ENCODE measurements around the gene MAPK8.

MAPK8 gene

DNA sequence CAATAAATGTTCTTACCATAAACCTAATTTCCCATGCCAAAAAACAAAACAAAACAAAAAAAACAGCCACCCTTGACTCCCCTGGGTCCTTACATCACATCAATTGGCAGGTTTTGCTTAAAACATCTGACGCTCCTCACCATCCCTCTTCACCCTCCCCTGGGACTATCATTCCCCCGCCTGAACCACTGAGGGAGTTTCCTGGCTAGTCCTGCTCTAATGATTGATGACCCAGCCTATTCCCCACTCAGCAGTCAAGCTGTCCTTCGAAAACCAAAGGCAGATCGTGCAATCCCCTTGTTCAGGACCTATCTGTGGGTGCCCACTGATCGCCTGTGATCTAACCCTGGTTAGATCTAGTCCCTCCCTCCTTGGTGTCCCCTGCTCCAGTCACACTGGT is 20.8 kb upstream of the MAPK8 start:
- Histone ChIP-seq H3K9ac (ENCODE audit: low read depth, low read length) (no peak overlapping the region), H3K36me3 (ENCODE audit: insufficient read depth, low read length) (no peaks in the 10 kb centered on the region), H3K4me1 (ENCODE audit: insufficient read depth, low read length) (no peaks in the 10 kb centered on the region), H3K9me3 (ENCODE audit: control insufficient read depth, insufficient read depth, low read length) (peaks cover 6% of the 10 kb centered on the region; the same call in 1 of the 2 replicates)

- Histone ChIP-seq H3K9me3 (ENCODE audit: control insufficient read depth, insufficient read depth, low read length) (peaks cover 6% of the 10 kb centered on the region; the same call in 1 of the 2 replicates), H3K9ac (ENCODE audit: low read depth, low read length) (no peak overlapping the region), H3K4me1 (ENCODE audit: insufficient read depth, low read length) (no peaks in the 10 kb centered on the region), H3K36me3 (ENCODE audit: insufficient read depth, low read length) (no peaks in the 10 kb centered on the region)
These were observed 20.1 kb upstream of the MAPK8 start for GRCh38 chr10:48286356-48286755.

GRCh38 chr10:48287417-48288391 is 18.8 kb upstream of the MAPK8 start:
- Histone ChIP-seq H3K4me1 (ENCODE audit: insufficient read depth, low read length) (no peaks in the 10 kb centered on the region), H3K9me3 (ENCODE audit: control insufficient read depth, insufficient read depth, low read length) (peaks cover 2% of the 10 kb centered on the region; the same call in 1 of the 2 replicates), H3K36me3 (ENCODE audit: insufficient read depth, low read length) (no peaks in the 10 kb centered on the region), H3K9ac (ENCODE audit: low read depth, low read length) (no peak overlapping the region)

DNA sequence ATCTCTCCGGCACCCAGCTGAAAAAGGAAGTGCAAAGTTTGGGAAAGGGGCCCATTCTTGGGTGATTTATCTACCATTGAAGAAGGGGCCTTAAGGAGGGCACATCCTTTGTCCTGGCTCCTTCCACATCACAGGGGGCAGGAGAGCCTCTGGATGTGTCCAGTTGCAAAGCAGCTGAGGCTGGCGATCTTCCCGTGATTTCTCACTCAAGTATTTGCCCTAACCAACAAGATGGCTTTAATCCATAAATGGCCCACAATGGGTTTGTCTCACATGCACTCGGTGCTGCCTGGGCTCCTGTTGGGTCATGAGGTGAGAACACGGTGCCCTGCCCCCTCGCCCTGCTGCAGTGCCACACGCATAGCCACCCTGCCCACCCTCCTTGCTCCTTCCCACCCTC is 17.8 kb upstream of the MAPK8 start:
- Histone ChIP-seq H3K9me3 (ENCODE audit: control insufficient read depth, insufficient read depth, low read length) (peaks cover 2% of the 10 kb centered on the region; the same call in 1 of the 2 replicates), H3K36me3 (ENCODE audit: insufficient read depth, low read length) (no peaks in the 10 kb centered on the region), H3K4me1 (ENCODE audit: insufficient read depth, low read length) (no peaks in the 10 kb centered on the region), H3K9ac (ENCODE audit: low read depth, low read length) (no peak overlapping the region)

- Histone ChIP-seq H3K4me1 (ENCODE audit: insufficient read depth, low read length) (no peaks in the 10 kb centered on the region), H3K36me3 (ENCODE audit: insufficient read depth, low read length) (no peaks in the 10 kb centered on the region), H3K9ac (ENCODE audit: low read depth, low read length) (no peak overlapping the region), H3K9me3 (ENCODE audit: control insufficient read depth, insufficient read depth, low read length) (no peaks in the 10 kb centered on the region)
These were observed 16.8 kb upstream of the MAPK8 start for GRCh38 chr10:48289501-48290238.

DNA sequence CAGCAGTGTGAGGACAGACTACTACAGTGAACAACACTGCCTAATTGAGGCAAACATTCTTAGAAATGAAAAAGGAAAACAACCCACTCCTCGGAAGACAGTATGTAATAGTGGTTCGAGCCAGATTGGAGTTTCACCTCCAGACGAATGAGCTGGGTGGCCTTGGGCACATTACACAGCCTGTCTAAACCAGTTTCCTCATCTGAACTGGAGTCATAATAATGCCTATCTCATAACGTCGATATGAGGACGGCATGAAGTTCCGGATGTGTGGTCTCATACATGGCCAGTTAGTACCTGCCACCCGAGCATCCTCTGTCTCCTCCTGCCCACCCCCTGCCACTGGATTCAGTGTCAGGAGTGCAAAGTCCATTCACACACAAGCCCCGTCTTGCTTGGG is 16.2 kb upstream of the MAPK8 start:
- H3K36me3 ChIP-seq (ENCODE audit: insufficient read depth, low read length), result no peaks in the 10 kb centered on the region
- H3K4me1 ChIP-seq (ENCODE audit: insufficient read depth, low read length), result no peaks in the 10 kb centered on the region
- no peak overlapping the region for H3K9ac ChIP-seq (ENCODE audit: low read depth, low read length)
- no peaks in the 10 kb centered on the region for H3K9me3 ChIP-seq (ENCODE audit: control insufficient read depth, insufficient read depth, low read length)

GRCh38 chr10:48291190-48291589 is 15.3 kb upstream of the MAPK8 start:
- H3K9ac ChIP-seq (ENCODE audit: low read depth, low read length), result no peak overlapping the region
- no peaks in the 10 kb centered on the region for H3K9me3 ChIP-seq (ENCODE audit: control insufficient read depth, insufficient read depth, low read length)
- H3K4me1 ChIP-seq (ENCODE audit: insufficient read depth, low read length), result no peaks in the 10 kb centered on the region
- H3K36me3 ChIP-seq (ENCODE audit: insufficient read depth, low read length), result no peaks in the 10 kb centered on the region

DNA sequence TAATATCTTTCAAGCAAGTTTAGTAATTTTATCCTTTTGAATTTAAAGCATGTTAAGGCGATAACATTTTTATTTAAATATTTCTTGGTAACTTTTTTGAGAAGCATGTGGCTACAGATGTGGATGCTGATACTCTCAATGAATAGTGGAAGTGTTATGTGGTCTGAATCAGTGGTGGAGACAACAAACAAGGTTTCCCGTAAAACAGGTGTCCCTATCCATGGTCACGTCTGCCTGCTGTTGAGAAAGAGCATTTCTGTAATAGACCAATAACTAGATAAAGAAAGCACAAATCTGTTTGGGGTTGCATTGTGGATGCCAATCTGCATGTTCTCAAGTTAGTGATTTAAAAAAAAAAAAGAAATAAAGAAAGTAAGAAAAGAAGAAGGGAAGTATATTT is 13.9 kb upstream of the MAPK8 start:
- Histone ChIP-seq H3K4me1 (ENCODE audit: insufficient read depth, low read length) (no peaks in the 10 kb centered on the region), H3K9ac (ENCODE audit: low read depth, low read length) (no peak overlapping the region)

GRCh38 chr10:48294431-48294830 is 12.0 kb upstream of the MAPK8 start:
- H3K9me3 ChIP-seq (ENCODE audit: control insufficient read depth, insufficient read depth, low read length), result no peaks in the 10 kb centered on the region
- H3K36me3 ChIP-seq (ENCODE audit: insufficient read depth, low read length), result no peaks in the 10 kb centered on the region
- no peaks in the 10 kb centered on the region for H3K4me1 ChIP-seq (ENCODE audit: insufficient read depth, low read length)
- H3K9ac ChIP-seq (ENCODE audit: low read depth, low read length), result no peak overlapping the region

More for the DNA sequence above, 13.9 kb upstream of the MAPK8 start:
- Histone ChIP-seq H3K36me3 (ENCODE audit: insufficient read depth, low read length) (no peaks in the 10 kb centered on the region), H3K9me3 (ENCODE audit: control insufficient read depth, insufficient read depth, low read length) (no peaks in the 10 kb centered on the region)

GRCh38 chr10:48296576-48297098 is 9.8 kb upstream of the MAPK8 start:
- Histone ChIP-seq H3K4me1 (ENCODE audit: insufficient read depth, low read length) (no peaks in the 10 kb centered on the region), H3K36me3 (ENCODE audit: insufficient read depth, low read length) (no peaks in the 10 kb centered on the region), H3K9me3 (ENCODE audit: control insufficient read depth, insufficient read depth, low read length) (no peaks in the 10 kb centered on the region), H3K9ac (ENCODE audit: low read depth, low read length) (no peak overlapping the region)

DNA sequence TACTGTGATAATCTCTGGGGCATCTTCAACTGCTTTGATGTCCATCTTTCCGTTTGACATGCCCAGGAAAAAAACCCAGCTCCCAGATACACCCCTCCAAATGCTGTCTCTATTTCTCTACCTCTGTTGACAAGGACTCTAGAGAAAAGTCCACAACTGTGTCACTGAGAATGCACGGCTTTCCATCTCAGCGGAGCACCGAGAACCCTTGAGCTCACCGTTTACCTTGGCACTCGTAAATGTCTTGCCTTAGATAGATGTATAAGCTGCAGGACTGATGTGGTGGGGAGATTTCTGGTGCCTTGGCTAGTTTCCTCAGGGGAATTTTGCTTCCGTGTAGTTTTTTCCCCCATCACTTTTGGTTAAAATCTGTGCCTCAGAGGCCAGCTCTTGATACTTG is 7.4 kb upstream of the MAPK8 start:
- no peaks in the 10 kb centered on the region for H3K4me1 ChIP-seq (ENCODE audit: insufficient read depth, low read length)
- no peaks in the 10 kb centered on the region for H3K9me3 ChIP-seq (ENCODE audit: control insufficient read depth, insufficient read depth, low read length)
- no peaks in the 10 kb centered on the region for H3K36me3 ChIP-seq (ENCODE audit: insufficient read depth, low read length)
- H3K9ac ChIP-seq (ENCODE audit: low read depth, low read length), result no peak overlapping the region

DNA sequence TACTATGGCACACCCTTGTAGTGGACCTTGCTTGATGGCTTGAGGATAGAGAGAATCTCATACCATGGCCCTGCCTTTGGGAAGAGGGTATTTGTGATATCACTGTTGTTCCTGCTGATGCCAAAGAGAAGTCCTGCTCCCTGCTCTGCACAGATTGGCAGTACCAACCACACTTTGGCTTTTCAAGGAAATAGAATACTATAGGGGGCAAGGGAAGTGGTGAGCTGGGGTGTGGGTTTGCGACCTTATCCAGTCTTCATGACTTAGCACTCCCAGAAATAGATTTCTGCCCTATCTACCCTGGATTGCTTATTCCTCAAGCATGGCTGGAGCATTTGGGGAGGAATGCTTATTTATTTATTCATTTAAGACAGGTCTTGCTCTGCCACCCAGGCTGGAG is 6.8 kb upstream of the MAPK8 start:
- Histone ChIP-seq H3K9me3 (ENCODE audit: control insufficient read depth, insufficient read depth, low read length) (no peaks in the 10 kb centered on the region), H3K9ac (ENCODE audit: low read depth, low read length) (no peak overlapping the region), H3K4me1 (ENCODE audit: insufficient read depth, low read length) (no peaks in the 10 kb centered on the region), H3K36me3 (ENCODE audit: insufficient read depth, low read length) (no peaks in the 10 kb centered on the region)

GRCh38 chr10:48300556-48300955 is 5.9 kb upstream of the MAPK8 start:
- no peaks in the 10 kb centered on the region for H3K4me1 ChIP-seq (ENCODE audit: insufficient read depth, low read length)
- H3K36me3 ChIP-seq (ENCODE audit: insufficient read depth, low read length), result no peaks in the 10 kb centered on the region
- H3K9ac ChIP-seq (ENCODE audit: low read depth, low read length), result no peak overlapping the region
- no peaks in the 10 kb centered on the region for H3K9me3 ChIP-seq (ENCODE audit: control insufficient read depth, insufficient read depth, low read length)

GRCh38 chr10:48302515-48303476 is 3.7 kb upstream of the MAPK8 start:
- Histone ChIP-seq H3K9me3 (ENCODE audit: control insufficient read depth, insufficient read depth, low read length) (no peaks in the 10 kb centered on the region), H3K9ac (ENCODE audit: low read depth, low read length) (no peak overlapping the region), H3K4me1 (ENCODE audit: insufficient read depth, low read length) (peaks cover 2% of the 10 kb centered on the region; the same call in 1 of the 2 replicates), H3K36me3 (ENCODE audit: insufficient read depth, low read length) (no peaks in the 10 kb centered on the region)
